ENCODE measurements around the gene CREBBP.

DNA sequence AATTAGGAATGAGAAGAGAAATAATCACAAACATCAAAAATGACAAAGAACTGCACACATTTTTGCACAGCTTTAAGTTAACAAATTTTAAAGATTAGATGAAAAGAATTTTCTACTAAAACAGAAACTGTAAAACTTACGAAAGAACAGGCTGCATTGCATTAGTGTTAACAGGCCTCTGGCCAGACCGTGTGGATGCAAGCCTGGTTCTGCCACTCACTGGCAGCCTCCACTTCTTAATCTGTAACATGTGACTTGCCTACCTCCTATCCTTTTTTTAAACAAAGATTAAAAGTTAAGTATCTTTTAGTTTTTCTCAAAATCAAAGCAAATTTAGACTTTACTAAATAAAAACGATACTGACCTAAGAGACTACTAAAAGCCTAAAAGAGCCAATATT is 37.5 kb downstream of the CREBBP start:
- TF ChIP-seq POLR2AphosphoS5 (IDR thresholded peaks at IDR 0.05), result no peak
- TF ChIP-seq EP300 (IDR thresholded peaks at IDR 0.05), result no peak

All from suprapubic skin (tissue), 4 donors.